ENCODE results near the gene SEMA3C.

Gene SEMA3C

GRCh38 chr7:80734011-80734410, 184.8 kb downstream of the SEMA3C start:
- no peak for DNase-seq (ENCODE audit: low spot score)

DNA sequence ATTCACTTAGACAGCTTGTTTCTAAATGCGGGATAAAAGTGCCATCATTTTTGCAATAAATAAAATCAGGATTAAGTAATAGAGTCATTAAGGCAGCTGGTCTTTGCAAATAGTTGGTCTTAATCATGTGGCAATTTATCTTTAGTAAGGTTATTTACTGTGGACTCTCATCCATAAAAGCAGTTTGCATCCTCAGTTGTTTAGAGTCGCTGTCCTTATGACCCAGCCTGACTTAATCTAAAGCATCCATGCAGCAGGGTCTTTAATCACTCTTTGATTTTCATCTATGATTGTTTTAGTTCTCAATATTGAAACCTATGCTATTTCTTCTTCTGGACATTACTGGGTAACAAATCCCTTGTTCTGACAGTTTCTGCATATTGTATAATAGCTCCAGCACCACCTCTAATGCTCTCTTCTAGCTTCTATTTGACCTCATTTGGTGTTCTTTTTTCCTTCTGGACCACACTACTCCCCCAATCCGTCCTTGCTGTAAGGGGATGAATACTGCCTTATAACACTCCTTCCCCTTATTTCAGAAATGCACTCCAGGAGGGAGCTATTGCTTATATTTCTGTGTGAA, 185.4 kb downstream of the SEMA3C start:
- DNase-seq (ENCODE audit: low spot score), result no peak

- DNase-seq (ENCODE audit: low spot score), result no peak
These were observed 186.2 kb downstream of the SEMA3C start for GRCh38 chr7:80732630-80733029.

DNA sequence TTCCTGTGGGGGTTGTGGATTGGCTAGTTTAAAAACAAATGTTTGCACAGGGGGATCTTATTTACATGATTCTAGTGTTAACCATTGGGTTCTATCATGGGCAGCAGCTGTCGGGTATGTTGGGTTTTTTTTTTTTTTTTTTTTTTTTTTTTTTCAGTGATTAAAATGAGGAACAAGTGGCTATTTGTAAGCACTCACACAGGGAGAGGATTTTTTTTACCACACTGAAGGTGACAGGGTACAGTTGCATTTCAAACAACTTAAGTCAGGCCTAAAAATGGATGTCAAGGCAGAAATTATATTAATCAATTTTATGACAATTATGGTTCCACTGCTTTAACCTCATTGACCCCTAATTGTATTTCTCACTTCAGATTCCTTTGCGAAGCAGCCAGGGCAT, 187.6 kb downstream of the SEMA3C start:
- DNase-seq (ENCODE audit: low spot score), result no peak

- no peak for DNase-seq (ENCODE audit: low spot score)
These were observed 189.1 kb downstream of the SEMA3C start for GRCh38 chr7:80729591-80730320.

DNA sequence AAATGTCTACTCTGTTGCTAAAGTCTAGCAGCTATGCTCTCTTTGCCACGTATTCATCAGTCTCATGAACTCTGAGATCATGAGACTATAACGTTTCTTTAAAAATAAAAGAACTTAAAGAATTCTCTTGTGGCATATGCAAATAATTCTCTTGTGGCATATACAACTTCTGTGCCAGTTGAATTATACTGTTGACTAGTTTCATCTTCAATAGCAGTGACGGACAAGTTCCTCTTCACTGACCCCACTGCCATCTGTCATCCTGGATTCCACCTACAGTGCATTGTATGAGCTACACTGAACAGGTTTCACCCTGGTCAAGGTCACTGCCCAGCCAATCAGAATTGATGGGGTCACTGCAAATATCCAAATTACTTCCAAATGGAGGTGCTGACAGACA, 192.2 kb downstream of the SEMA3C start:
- no peak for DNase-seq (ENCODE audit: low spot score)

GRCh38 chr7:80725181-80725611, 193.7 kb downstream of the SEMA3C start:
- DNase-seq (ENCODE audit: low spot score), result no peak

DNA sequence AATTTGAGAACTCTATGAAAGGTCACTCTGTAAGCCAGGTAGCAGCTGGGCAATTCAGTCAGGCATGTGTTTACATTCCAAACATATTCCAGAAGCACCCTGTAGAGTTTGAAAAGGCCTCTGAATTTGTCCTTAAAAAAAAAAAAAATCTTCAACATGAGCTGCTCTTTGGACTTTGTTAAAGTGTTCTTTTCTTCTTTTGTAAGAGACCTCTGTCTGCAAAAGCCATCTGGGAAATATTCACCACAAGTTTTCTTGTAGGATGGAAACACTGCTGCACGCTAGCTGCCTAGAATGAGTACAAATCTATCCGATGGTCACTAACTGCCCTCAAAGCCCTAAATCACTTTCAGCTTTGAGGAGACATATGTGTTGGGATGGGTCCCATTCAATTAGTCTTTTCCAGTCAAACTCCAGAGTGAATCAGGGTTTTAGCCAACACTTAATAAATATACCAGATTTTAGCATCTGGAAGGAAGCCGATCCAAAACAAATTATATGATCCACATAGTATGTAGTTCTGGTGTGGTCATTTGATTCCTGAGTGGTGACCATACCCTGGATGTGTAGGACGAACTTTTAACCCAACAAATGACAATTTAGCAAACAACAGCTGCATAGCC, 194.5 kb downstream of the SEMA3C start:
- DNase-seq (ENCODE audit: low spot score), result no peak

GRCh38 chr7:80722616-80723195, 196.1 kb downstream of the SEMA3C start:
- DNase-seq (ENCODE audit: low spot score), result no peak

- DNase-seq (ENCODE audit: low spot score), result peak; percentile 72
These were observed 196.8 kb downstream of the SEMA3C start for GRCh38 chr7:80721883-80722615.

DNA sequence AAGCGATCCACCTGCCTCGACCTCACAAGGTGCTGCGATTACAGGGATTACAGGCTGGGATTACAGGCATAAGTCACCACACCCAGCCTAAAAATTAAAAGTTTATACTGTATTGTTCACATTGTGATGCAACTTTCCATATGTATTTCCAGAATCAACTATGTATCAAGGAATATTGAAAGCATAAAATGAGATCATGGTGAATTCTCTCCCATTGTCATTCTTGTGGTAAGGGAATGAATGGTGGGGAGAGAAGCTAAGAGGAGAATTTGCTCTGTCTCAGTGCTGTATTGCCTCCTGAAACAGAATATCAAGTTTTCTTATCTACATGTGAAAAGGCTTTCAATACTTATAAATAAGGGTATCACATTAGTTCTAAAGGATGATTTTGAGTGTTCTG, 198.7 kb downstream of the SEMA3C start:
- no peak for DNase-seq (ENCODE audit: low spot score)

DNA sequence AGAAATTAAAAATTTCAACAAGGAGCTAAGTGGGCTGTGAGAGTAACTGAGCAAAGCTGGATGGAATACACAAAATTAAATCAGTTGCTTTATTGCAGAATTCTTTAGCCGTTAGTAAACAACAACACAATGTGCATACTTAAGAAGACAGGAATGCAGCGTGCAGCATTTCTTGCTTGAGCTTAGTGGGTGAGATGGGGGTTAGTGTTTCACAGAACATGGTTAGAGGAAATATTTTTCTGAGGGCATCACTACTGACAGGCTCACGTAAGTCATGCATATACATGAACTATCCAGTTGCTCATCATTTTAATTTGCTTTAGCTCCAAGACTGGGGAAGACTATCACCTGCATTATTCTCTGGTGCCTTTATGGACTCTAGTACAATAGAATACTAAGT, 199.6 kb downstream of the SEMA3C start:
- DNase-seq (ENCODE audit: low spot score), result no peak

- DNase-seq (ENCODE audit: low spot score), result no peak
These were observed 207.3 kb downstream of the SEMA3C start for GRCh38 chr7:80711531-80711930.

- no peak for DNase-seq (ENCODE audit: low spot score)
These were observed 210.7 kb downstream of the SEMA3C start for GRCh38 chr7:80708123-80708522.

DNA sequence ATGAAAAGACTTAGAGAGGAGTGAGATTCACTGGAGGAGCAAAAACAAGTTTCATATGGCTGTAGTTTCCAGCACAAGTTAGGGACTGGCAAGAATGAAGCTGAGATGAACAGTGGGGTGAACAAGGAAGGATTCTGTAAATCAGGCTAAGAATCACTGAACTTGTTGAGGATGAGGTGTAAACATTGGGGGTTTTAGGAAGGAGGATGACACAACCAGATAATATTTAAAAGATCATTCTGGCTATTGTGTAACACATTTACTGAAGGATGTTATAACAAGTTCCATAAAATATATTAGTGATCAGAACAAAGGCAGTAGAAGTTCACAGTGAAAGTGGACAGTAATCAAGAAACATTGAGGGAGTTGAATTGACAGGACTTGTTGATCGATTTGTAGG, 211.5 kb downstream of the SEMA3C start:
- no peak for DNase-seq (ENCODE audit: low spot score)

DNA sequence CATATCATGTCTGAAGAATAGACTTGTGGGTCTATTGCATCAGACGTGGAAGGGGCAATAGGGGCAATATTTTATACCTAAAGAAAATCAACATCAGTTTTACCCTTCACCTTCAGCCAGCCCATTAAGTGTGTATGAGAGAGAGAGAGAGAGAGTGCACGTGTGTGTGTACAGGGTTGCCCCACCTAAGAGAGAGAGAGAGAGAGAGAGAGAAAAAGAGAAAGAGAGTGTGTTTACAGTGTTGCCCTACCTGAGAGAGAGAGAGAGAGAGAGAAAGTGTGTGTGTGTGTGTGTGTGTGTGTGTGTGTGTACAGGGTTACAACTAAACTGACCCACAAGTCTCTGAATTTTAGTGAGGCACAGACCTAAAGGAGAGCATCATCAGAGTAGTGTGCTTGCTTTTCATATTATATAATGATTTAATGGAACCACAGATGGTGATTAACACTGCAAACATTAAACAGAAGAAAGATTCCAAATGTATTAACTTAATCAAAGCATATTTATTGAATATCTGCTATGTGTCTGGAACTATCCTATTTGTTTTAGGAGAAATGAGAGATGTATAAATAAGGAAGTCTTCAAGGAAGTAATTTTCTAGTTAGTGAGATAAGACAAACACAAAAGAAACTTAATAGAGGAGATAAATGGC, 213.6 kb downstream of the SEMA3C start:
- no peak for DNase-seq (ENCODE audit: low spot score)

- DNase-seq (ENCODE audit: low spot score), result no peak
These were observed 215.6 kb downstream of the SEMA3C start for GRCh38 chr7:80703272-80703671.

- no peak for DNase-seq (ENCODE audit: low spot score)
These were observed 219.1 kb downstream of the SEMA3C start for GRCh38 chr7:80699721-80700256.

DNA sequence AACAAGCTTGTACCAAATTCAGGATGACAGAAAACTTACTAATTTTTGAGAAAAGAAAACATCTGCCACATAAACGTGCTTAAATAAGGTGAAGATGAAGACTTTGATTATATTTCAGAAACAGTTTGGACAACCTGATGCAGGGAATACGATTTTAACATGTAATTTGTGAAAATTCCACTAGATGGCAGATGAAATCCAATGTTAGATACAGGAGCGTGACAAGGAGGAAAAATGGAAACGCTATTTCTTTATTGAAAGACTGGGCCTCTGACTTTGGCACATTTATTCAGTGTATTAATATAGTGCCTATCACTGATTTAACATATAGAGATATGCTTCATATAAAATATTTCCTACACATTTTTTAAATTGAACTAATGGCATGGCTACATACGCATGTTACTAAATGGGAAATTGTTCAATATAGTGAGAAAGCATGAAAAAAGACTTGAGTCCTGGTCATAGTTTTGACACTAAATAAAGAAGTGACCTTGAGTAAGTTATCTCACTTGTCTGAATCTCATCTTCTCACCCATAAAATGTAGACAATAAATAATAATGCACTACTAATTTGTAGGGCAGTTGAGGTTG, 219.7 kb downstream of the SEMA3C start:
- DNase-seq (ENCODE audit: low spot score), result peak; percentile 42
